ENCODE measurements around the gene CLIP1. TPM values are rescaled to one million over a fixed set of nuclear protein-coding genes. Genes with fewer than 3 reads are reported as not detected.

CLIP1 gene
- total and polyA plus RNA-seq, 2 of the 13 experiments (the other 11 are each of a cell fraction or from before 2014, with no cell fraction given), result 28.9 to 43.7 TPM

- TF ChIP-seq SAFB2 (CRISPR knock-in tag; IDR thresholded peaks at IDR 0.05; ENCODE audit: borderline replicate concordance, low read depth) (no peak; the same call in 1 of the 2 replicates), ZNF766 (CRISPR knock-in tag; IDR thresholded peaks at IDR 0.05; ENCODE audit: borderline replicate concordance) (no peak), TEF (CRISPR knock-in tag; IDR thresholded peaks at IDR 0.05) (no peak), PAXIP1 (CRISPR knock-in tag; conservative IDR thresholded peaks at IDR 0.05) (peak; percentile 58; the same call in 1 of the 2 replicates), ZMYM3 (CRISPR knock-in tag; IDR thresholded peaks at IDR 0.05) (peak; percentile 91), ZNF737 (CRISPR knock-in tag; IDR thresholded peaks at IDR 0.05; ENCODE audit: borderline replicate concordance) (no peak; the same call in 1 of the 2 replicates), ZNF280B (CRISPR knock-in tag; IDR thresholded peaks at IDR 0.05; ENCODE audit: borderline replicate concordance) (0 out of 2 replicates have a peak, but pooled peaks have one; percentile 34), POLR2G (IDR thresholded peaks at IDR 0.05; ENCODE audit: low read depth, low read length) (peak; percentile 91), IKZF4 (CRISPR knock-in tag; IDR thresholded peaks at IDR 0.05; ENCODE audit: borderline replicate concordance, low read depth, not compliant biosample characterization) (peak; percentile 66), TAF15 (IDR thresholded peaks at IDR 0.05; ENCODE audit: low read depth, low read length, poor library complexity, severe bottlenecking) (peak; percentile 66), ZNF138 (CRISPR knock-in tag; IDR thresholded peaks at IDR 0.05; ENCODE audit: low read depth) (peak; percentile 77; the same call in 1 of the 2 replicates), ZNF296 (CRISPR knock-in tag; conservative IDR thresholded peaks at IDR 0.05) (no peak; the same call in 1 of the 2 replicates), PREB (CRISPR knock-in tag; IDR thresholded peaks at IDR 0.05) (no peak), ZNF142 (CRISPR knock-in tag; IDR thresholded peaks at IDR 0.05) (no peak)
Observed at GRCh38 chr12:122266230-122266901, 156.1 kb downstream of the CLIP1 start, which contains the start of gene VPS33A (continued).
